Measurements from ENCODE around the gene OR6P1. TPM values are rescaled to one million over a fixed set of nuclear protein-coding genes. Genes with fewer than 3 reads are reported as not detected.

Gene OR6P1
- total RNA-seq, 4 donors from 2014 or later: not detected

DNA sequence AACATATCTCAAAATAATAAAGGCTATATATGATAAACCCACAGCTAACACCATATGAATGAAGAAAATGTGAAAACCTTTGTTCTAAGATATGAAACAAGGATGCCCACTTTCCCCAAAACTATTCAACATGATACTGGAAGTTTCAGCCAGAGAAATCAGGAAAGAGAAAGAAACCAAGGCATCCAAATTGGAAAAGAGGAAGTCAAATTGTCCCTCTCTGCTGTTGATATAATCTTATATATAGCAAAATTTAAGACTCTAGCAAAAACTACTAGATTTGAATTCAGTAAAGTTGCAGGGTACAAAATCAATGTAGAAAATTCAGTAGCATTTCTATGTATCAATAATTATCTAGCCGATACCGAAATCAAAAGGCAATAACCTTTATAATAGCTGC, 30.4 kb upstream of the OR6P1 start:
- no peak overlapping the region for H3K4me3 ChIP-seq
- 93% methylated on average over 2 of the region's 2 CpGs for WGBS
- H3K36me3 ChIP-seq: no peaks in the 10 kb centered on the region
- H3K27me3 ChIP-seq: no peaks in the 10 kb centered on the region
- DNase-seq (ENCODE audit: extremely low spot score): no peak
- no peak overlapping the region for H3K27ac ChIP-seq (replicated peaks in 1 of 4)
- peaks cover 0 to 21% (median 10%) of the 10 kb centered on the region in 4 donors for H3K9me3 ChIP-seq
- intact Hi-C loops (cut with DNase I): no loop called here
- TF ChIP-seq, protein P1, sequence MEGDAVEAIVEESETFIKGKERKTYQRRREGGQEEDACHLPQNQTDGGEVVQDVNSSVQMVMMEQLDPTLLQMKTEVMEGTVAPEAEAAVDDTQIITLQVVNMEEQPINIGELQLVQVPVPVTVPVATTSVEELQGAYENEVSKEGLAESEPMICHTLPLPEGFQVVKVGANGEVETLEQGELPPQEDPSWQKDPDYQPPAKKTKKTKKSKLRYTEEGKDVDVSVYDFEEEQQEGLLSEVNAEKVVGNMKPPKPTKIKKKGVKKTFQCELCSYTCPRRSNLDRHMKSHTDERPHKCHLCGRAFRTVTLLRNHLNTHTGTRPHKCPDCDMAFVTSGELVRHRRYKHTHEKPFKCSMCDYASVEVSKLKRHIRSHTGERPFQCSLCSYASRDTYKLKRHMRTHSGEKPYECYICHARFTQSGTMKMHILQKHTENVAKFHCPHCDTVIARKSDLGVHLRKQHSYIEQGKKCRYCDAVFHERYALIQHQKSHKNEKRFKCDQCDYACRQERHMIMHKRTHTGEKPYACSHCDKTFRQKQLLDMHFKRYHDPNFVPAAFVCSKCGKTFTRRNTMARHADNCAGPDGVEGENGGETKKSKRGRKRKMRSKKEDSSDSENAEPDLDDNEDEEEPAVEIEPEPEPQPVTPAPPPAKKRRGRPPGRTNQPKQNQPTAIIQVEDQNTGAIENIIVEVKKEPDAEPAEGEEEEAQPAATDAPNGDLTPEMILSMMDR (IDR thresholded peaks at IDR 0.05): no peak
- no peak for TF ChIP-seq POLR2AphosphoS5 (IDR thresholded peaks at IDR 0.05)
- TF ChIP-seq POLR2A (IDR thresholded peaks at IDR 0.05; ENCODE audit: low read depth): no peak
- TF ChIP-seq EP300 (IDR thresholded peaks at IDR 0.05): no peak
- H3K4me1 ChIP-seq: no peaks in the 10 kb centered on the region

DNA sequence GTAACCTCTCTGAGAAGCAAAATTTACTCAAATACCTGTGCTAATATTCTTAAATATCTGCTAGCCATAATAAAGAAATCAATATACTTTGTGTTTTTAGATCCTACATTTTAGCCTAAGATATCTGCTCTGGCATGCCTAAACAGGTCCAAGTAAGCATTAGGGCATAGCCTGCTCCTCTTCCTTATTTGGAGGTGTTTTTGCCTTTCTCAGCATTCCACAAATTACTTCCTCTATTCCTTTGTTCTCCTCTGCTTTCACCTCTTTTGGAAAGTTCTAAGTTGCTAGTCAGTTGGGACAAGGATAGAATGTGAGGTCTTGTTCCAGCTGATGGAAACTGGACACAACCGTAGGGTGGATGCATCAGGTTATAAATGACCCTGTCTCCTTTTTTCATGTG, 16.6 kb upstream of the OR6P1 start:
- DNase-seq (ENCODE audit: extremely low spot score): no peak
- H3K4me3 ChIP-seq: no peak overlapping the region
- 81% methylated on average over 1 of the region's 1 CpG for WGBS
- TF ChIP-seq, protein P1 (IDR thresholded peaks at IDR 0.05): no peak
- TF ChIP-seq POLR2A (IDR thresholded peaks at IDR 0.05; ENCODE audit: low read depth) (no peak), POLR2AphosphoS5 (IDR thresholded peaks at IDR 0.05) (no peak), EP300 (IDR thresholded peaks at IDR 0.05) (no peak)
- intact Hi-C loops (cut with DNase I): no loop called here
- H3K4me1 ChIP-seq: no peaks in the 10 kb centered on the region
- peaks cover 0 to 11% (median 8%) of the 10 kb centered on the region in 4 donors for H3K9me3 ChIP-seq
- H3K27me3 ChIP-seq: no peaks in the 10 kb centered on the region
- H3K27ac ChIP-seq (replicated peaks in 1 of 4): no peak overlapping the region
- H3K36me3 ChIP-seq: no peaks in the 10 kb centered on the region

DNA sequence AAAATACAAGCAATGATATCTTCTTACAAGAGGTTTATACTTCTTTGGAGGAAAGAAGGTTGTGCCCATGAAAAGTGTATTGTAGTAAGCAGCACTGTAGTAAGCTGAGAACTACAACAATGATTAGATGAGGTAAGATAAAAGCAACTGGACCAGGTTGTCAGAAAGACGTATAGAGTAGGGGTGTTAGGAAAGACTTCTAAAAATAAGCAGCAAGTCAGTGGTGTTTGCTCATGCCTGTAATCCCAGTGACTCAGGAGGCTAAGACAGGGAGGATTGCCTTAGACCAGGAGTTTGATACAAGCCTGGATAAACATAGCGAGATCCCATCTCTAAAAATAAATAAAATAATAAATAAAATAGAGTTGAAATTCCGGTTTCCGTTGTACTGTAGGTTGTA, 13.6 kb upstream of the OR6P1 start:
- no peak for DNase-seq (ENCODE audit: extremely low spot score)
- Histone ChIP-seq H3K9me3 (peaks cover 0 to 11% (median 8%) of the 10 kb centered on the region in 4 donors), H3K4me3 (no peak overlapping the region), H3K4me1 (no peaks in the 10 kb centered on the region), H3K27ac (replicated peaks in 1 of 4) (no peak overlapping the region), H3K27me3 (no peaks in the 10 kb centered on the region), H3K36me3 (no peaks in the 10 kb centered on the region)
- no peak for TF ChIP-seq POLR2AphosphoS5 (IDR thresholded peaks at IDR 0.05)
- no peak for TF ChIP-seq POLR2A (IDR thresholded peaks at IDR 0.05; ENCODE audit: low read depth)
- no peak for TF ChIP-seq EP300 (IDR thresholded peaks at IDR 0.05)
- TF ChIP-seq, protein P1 (IDR thresholded peaks at IDR 0.05): no peak
- intact Hi-C loops (cut with DNase I): no loop called here
- 36% methylated on average over 4 of the region's 4 CpGs for WGBS

DNA sequence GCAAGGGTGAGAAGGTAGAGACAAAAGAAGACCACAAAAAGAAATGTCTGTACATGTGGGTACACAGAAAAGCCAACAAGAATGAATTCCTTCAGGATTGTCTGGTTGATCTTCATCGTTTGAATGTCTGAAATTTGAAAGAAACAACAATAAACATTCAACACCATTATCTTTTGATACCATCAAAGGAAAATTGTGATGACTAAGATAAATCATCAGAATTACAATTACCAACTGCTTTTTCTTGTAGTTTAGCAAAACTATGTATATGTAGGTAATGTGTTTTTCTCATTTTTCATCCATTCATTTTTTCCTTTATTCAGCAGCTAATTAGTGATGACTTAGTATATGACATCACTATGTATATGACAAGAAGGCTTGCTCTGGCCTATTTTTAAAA, 9.4 kb upstream of the OR6P1 start, which contains the start of gene OR10X1:
TSS of gene OR10X1 (minus strand) at position 167 of the 400 bp plus-strand sequence. CDS start at position 167, 0 bp downstream.
- Histone ChIP-seq H3K36me3 (no peaks in the 10 kb centered on the region), H3K27ac (replicated peaks in 1 of 4) (no peak within 1 kb of the TSS), H3K9me3 (no peaks in the 10 kb centered on the region), H3K4me3 (no peak within 1 kb of the TSS), H3K4me1 (no peaks in the 10 kb centered on the region), H3K27me3 (no peaks in the 10 kb centered on the region)
- WGBS: 64% methylated on average over 1 of the region's 1 CpG
- DNase-seq (ENCODE audit: extremely low spot score): no peak
- TF ChIP-seq EP300 (IDR thresholded peaks at IDR 0.05): no peak
- TF ChIP-seq POLR2AphosphoS5 (IDR thresholded peaks at IDR 0.05): no peak
- intact Hi-C loops (cut with DNase I): no loop called here

DNA sequence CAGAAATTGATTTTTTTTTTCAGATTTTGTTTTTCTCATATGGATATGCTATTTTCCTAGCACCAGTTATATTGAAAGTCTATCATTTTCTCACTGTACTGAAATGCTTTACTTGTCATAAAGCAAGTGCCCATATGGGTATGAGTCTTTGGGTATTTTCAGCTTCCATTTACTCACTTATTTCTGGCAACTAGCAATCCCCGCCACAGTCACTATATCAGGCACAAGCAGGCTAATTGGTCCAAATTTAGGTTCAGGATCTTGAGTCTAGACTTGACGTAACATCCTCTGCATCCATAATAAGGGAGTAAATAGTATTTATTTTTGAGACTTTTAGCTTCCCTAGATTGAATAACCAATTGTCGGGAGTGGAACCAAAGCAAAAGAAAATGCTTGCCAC, 7.2 kb upstream of the OR6P1 start:
- no peak overlapping the region for H3K4me3 ChIP-seq
- H3K9me3 ChIP-seq: no peaks in the 10 kb centered on the region
- no peaks in the 10 kb centered on the region for H3K27me3 ChIP-seq
- DNase-seq (ENCODE audit: extremely low spot score): no peak
- H3K36me3 ChIP-seq: no peaks in the 10 kb centered on the region
- intact Hi-C loops (cut with DNase I): no loop called here
- TF ChIP-seq POLR2AphosphoS5 (IDR thresholded peaks at IDR 0.05) (no peak), EP300 (IDR thresholded peaks at IDR 0.05) (no peak)
- TF ChIP-seq, protein P1 (IDR thresholded peaks at IDR 0.05): no peak
- H3K27ac ChIP-seq (replicated peaks in 1 of 4): no peak overlapping the region
- 95% methylated on average over 3 of the region's 3 CpGs for WGBS
- H3K4me1 ChIP-seq: no peaks in the 10 kb centered on the region

All from esophagus muscularis mucosa (tissue), 4 donors.